ENCODE measurements around the gene TPST1.

- TF ChIP-seq, protein P1, sequence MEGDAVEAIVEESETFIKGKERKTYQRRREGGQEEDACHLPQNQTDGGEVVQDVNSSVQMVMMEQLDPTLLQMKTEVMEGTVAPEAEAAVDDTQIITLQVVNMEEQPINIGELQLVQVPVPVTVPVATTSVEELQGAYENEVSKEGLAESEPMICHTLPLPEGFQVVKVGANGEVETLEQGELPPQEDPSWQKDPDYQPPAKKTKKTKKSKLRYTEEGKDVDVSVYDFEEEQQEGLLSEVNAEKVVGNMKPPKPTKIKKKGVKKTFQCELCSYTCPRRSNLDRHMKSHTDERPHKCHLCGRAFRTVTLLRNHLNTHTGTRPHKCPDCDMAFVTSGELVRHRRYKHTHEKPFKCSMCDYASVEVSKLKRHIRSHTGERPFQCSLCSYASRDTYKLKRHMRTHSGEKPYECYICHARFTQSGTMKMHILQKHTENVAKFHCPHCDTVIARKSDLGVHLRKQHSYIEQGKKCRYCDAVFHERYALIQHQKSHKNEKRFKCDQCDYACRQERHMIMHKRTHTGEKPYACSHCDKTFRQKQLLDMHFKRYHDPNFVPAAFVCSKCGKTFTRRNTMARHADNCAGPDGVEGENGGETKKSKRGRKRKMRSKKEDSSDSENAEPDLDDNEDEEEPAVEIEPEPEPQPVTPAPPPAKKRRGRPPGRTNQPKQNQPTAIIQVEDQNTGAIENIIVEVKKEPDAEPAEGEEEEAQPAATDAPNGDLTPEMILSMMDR (conservative IDR thresholded peaks at IDR 0.05 in 1 of 2, IDR thresholded peaks at IDR 0.05 in 1 of 2; ENCODE audit: low read depth in 1 of 2, low read length in 2 of 2), result no peak
- TF ChIP-seq EZH2 (IDR thresholded peaks at IDR 0.05; ENCODE audit: low read length, missing control alignments), result no peak
Measured at GRCh38 chr7:66296001-66296521, 90.9 kb downstream of the TPST1 start.
